GM19463 (cell line): Measurements from ENCODE around the gene MYH9.

ENCODE experiments used
- ATAC-seq: cut with Tn5 transposase; IDR thresholded peaks from one replicate; pipeline ENCODE4 v1.9.1; 2021; ENCODE audit warnings: mild to moderate bottlenecking, moderate library complexity; ENCODE audit not compliant: unreplicated experiment

MYH9 gene

GRCh38 chr22:36333644-36334043, 54.1 kb downstream of the MYH9 start:
- ATAC-seq: no peak

DNA sequence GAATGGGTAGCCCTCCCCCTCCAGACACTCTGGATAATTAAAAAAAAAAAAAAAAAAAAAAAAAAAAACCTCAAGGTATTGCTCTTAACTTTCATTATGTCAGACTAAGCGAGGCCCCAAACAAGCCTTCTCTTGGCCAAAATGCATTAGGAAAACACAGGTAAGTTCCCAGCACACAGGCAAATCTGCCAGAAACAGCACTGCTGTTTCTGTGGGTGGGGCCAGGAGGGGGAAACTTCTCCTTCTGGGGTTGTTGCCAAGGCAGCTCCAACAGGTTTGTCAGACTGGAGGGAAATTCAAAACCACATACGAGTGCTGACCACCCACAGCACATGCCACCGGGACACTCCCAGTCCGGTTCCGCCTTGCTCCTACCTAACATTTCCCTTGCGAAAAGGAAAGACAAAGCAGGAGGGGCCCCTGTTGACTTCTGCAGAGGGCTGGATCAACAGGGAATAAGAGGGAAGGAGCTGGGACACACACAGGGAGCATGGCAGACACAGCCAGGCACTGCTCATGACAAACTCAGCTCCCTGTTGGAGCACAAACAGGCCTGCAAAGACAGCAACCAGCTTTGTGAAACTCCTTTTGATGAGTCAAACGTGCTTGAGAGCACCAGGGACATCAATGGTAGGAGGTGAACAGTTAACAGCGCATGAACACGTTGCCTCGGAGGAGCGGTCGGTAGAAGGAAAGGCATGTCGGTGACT, 55.0 kb downstream of the MYH9 start:
- ATAC-seq: no peak

- ATAC-seq: no peak
Measured at GRCh38 chr22:36331912-36332622, 55.7 kb downstream of the MYH9 start.

DNA sequence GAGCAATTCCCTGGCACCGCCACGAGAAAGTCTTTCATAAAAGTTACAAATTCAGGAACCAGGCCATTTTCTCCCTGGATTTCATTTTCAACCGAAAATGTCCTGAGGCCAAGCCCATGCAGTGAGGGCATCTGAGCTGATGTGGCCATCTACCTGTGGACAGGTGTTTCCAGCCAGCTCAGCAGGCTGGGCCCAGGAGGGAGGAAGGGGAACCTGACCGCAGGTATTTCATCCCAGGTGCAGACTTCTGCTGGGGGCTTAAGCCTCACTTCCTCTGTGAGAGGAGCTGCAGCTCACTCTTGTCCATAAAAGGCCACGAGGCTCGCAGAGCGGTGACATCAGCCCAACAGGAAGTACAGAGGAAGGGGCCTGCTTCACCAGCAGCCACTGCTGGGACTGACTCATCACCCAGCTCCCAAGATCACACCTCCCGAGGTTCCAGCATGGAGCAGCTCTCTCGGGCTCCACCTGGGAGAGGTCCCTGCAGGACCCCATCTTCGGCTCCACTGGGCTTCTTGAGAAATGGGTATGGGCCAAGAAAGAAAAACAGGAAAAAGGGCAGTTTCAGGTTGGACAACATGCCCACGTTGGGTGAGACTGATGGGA, 56.4 kb downstream of the MYH9 start:
- ATAC-seq: peak; percentile 66

GRCh38 chr22:36330655-36331305, 57.0 kb downstream of the MYH9 start:
- no peak for ATAC-seq

DNA sequence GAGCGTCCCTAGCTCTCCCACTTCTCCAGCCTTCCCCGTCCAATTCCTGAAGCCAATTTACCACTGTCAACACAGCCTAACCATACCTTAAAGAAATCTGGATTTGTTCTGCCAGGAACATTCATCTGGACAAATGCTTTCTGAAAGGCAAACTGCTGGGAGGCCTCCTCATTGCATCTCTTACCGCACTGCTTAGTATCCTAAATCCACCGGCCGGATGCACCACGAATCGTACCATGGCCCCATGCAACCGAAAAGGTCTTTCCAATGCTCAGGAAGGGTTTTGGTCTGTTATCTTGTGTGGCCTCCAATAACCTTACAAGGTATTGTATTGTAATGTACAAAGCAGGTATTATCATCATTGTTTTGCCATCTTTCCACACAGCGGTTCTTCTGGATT, 57.6 kb downstream of the MYH9 start:
- ATAC-seq: no peak

DNA sequence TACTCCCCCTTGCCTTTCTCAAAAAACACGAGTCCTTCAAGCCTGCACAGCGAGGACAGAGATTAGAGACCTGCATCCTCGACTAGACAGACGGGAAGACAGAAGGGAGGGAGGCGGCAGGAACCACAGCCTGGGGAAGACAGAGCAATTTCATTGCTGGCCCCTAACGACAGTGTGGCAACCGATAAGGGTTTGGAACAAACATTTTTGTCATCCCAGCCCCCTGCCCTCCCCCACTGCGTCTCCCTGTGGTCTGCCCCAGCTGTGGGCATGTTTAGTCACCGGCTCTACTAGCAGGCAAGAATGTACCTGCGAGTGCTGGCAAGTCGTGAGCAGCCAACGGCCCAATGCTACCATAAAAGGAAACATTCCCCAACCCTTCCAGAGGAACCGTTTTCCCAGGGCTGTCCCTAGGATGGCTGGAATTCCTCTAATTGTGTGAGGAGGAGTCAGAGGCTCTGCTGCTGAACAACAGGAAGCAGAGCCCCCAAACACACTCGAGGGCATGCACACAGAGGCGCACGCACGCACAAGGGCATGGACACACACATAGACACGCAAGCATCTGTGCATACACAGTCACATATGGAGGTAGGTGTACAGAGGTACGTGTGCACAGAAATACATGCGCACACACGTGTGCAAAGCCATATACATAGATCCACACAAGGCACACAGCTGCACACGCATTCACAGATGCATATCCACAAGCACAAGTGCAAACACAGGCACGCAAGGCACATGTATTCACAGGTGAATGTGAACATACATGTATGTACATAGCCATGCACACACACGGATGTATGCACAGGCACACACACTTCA, 58.3 kb downstream of the MYH9 start:
- no peak for ATAC-seq

DNA sequence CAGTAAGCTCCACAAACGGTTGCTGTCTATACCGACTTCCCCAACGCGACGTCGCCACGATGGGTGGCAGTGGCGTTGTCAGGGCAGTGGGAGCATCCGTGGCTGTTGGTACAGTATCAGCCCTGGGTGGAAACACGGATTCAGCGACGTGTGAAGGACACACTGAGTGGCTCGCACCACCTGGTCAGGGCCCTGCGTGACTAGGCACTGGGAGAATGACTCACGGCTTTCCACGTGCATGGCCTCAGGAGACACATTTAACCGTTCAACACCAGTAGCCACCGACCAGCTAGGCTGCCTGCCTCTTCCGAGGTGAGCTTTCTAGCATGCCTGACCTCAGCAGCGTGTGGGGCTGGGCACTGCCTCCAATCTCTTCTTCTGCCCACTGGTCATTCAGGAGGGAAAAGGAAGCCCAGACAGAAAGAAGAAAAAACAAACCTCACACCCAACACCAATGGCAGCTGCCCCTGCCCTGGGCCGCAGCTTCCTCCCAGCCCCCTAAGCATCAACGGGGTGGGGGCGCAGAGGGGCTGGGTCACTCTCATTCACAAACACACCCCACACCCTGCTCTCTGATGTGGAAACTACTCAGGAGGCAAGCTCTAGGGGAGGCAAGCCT, 59.0 kb downstream of the MYH9 start:
- ATAC-seq: no peak

GRCh38 chr22:36327922-36328551, 59.7 kb downstream of the MYH9 start:
- no peak for ATAC-seq

- no peak for ATAC-seq
Measured at GRCh38 chr22:36326178-36327161, 61.3 kb downstream of the MYH9 start.

- no peak for ATAC-seq
Measured at GRCh38 chr22:36325154-36326031, 62.4 kb downstream of the MYH9 start.

- no peak for ATAC-seq
Measured at GRCh38 chr22:36324414-36324813, 63.4 kb downstream of the MYH9 start.

DNA sequence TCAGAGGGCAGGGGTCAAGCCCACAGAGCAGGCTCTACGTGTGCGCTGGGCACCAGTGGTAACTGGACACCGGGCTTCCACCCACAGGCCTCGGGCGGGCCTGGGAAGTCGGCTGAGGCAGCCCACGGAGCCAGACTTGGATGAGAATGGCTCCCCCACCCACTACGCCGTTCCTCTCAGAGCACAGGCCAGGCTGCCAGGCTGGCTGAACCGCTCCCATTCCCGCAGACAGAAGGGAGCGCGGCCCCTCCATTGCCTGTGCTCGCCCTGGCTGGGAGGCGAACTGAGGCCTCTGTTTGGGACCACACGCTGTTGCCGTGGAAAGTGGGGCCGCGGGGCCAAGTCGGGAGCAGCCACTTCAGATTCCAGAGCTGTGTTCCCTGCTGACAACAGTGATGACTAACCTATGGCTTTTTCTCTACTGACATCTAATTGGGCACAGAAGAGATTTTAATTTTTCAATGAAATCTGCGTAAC, 63.9 kb downstream of the MYH9 start:
- no peak for ATAC-seq

- no peak for ATAC-seq
Measured at GRCh38 chr22:36323182-36323854, 64.4 kb downstream of the MYH9 start.

- no peak for ATAC-seq
Measured at GRCh38 chr22:36322602-36322915, 65.2 kb downstream of the MYH9 start.

GRCh38 chr22:36321797-36322601, 65.8 kb downstream of the MYH9 start:
- ATAC-seq: no peak
